OCI-LY3 (cell line): ENCODE measurements around the gene JAKMIP1.

ENCODE experiments used
- EZH2phosphoT487 ChIP-seq: fragments of 200-600 bp; shearing (Covaris generic); IDR thresholded peaks from 2 replicates; pipeline ENCODE4 v1.6.1; 2018; ENCODE audit warnings: antibody characterized with exemption, mixed run types, low read depth
- TF ChIP-seq, protein P1 (sequence below): fragments of 200-600, 300-600 bp; sonication (generic); IDR thresholded peaks from 2 replicates; pipeline ENCODE4 v1.5.1; 2014; ENCODE audit warnings: antibody characterized with exemption, low read length, low read depth

DNA sequence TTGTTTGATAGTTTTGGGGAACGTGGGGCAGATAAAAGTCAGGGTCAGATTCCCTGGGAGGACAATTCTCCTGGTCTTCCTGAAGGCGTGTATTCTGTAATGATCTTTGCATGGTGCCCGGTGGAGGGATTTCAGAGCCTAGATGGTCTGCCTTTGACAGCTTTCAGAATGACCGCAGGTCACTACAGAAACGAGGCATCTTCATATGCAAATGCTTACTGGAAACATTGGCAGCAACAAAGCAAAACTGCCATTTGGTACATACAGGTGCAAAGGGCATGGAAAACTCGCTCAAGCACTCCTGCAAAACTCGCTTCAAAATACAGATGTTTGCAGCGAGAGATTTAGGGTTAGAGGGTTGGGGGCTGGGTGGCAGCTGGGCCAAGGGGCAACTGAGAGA lies 190.9 kb downstream of the JAKMIP1 start:
- TF ChIP-seq, protein P1, sequence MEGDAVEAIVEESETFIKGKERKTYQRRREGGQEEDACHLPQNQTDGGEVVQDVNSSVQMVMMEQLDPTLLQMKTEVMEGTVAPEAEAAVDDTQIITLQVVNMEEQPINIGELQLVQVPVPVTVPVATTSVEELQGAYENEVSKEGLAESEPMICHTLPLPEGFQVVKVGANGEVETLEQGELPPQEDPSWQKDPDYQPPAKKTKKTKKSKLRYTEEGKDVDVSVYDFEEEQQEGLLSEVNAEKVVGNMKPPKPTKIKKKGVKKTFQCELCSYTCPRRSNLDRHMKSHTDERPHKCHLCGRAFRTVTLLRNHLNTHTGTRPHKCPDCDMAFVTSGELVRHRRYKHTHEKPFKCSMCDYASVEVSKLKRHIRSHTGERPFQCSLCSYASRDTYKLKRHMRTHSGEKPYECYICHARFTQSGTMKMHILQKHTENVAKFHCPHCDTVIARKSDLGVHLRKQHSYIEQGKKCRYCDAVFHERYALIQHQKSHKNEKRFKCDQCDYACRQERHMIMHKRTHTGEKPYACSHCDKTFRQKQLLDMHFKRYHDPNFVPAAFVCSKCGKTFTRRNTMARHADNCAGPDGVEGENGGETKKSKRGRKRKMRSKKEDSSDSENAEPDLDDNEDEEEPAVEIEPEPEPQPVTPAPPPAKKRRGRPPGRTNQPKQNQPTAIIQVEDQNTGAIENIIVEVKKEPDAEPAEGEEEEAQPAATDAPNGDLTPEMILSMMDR = no peak
- TF ChIP-seq EZH2phosphoT487 = no peak
